ENCODE measurements around the gene C1orf159.

Gene C1orf159

DNA sequence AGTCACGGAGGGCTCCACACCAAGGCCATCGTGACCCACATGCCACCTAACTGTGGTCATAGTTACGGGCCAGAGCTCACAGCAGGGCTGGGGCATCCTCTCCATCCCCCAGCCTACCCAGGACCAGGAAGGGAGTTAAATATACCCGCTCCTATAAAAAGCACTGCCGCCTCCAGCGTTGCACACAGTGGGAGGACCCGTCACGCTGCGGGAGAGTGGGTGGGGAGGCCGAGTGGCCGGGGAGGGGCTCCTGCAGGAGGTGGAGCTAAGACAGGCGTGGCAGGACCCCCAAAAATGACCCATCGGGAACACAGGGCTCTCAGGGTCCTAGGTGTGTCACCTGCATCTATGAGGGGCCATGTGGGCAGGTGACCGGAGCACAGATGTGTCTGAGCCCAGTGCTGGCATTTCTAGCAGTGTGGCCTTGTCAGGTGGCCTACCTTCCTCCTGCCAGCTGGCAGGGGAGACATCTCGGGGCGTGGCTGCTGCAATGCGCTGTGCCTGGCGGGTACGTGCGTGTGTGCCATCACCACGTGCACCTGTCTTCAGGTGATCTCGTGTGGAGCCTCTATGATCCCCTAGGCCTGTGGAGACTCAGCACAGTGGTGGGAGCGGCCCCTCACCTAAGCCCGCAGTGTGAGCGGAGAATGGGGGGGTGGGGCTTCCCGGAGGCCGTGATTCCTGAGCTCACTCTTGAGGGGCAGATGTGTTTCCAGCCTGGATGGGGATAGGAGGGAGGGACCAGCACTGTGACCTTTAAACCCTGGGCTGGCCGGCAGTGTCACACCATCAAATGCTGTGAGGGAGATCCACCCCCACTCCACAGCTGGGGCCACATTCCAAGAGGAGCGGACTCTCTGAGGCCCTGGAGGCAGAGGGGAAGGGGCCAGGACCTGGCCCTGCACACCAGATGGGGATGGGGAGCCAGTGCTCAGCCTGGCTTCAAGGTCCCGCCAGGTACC lies 78.2 kb downstream of the C1orf159 start:
- TF ChIP-seq, protein P1, sequence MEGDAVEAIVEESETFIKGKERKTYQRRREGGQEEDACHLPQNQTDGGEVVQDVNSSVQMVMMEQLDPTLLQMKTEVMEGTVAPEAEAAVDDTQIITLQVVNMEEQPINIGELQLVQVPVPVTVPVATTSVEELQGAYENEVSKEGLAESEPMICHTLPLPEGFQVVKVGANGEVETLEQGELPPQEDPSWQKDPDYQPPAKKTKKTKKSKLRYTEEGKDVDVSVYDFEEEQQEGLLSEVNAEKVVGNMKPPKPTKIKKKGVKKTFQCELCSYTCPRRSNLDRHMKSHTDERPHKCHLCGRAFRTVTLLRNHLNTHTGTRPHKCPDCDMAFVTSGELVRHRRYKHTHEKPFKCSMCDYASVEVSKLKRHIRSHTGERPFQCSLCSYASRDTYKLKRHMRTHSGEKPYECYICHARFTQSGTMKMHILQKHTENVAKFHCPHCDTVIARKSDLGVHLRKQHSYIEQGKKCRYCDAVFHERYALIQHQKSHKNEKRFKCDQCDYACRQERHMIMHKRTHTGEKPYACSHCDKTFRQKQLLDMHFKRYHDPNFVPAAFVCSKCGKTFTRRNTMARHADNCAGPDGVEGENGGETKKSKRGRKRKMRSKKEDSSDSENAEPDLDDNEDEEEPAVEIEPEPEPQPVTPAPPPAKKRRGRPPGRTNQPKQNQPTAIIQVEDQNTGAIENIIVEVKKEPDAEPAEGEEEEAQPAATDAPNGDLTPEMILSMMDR (IDR thresholded peaks at IDR 0.05; ENCODE audit: low read depth, low read length) = no peak
- TF ChIP-seq POLR2A (IDR thresholded peaks at IDR 0.05; ENCODE audit: extremely low read depth, insufficient read length) (no peak), MYC (IDR thresholded peaks at IDR 0.05; ENCODE audit: low read depth, low read length) (no peak)
- TF ChIP-seq, protein P2, sequence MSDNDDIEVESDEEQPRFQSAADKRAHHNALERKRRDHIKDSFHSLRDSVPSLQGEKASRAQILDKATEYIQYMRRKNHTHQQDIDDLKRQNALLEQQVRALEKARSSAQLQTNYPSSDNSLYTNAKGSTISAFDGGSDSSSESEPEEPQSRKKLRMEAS (IDR thresholded peaks at IDR 0.05; ENCODE audit: low read depth, low read length) = no peak
- H3K4me3 ChIP-seq (ENCODE audit: low read depth, low read length) = no peak overlapping the region
- no peak for DNase-seq (ENCODE audit: low read depth)

GRCh38 chr1:1035291-1035943 lies 80.5 kb downstream of the C1orf159 start:
- TF ChIP-seq, protein P1 (IDR thresholded peaks at IDR 0.05; ENCODE audit: low read depth, low read length) = peak; percentile 3
- TF ChIP-seq POLR2A (IDR thresholded peaks at IDR 0.05; ENCODE audit: extremely low read depth, insufficient read length) (no peak), MYC (IDR thresholded peaks at IDR 0.05; ENCODE audit: low read depth, low read length) (no peak)
- TF ChIP-seq, protein P2 (IDR thresholded peaks at IDR 0.05; ENCODE audit: low read depth, low read length) = no peak
- H3K4me3 ChIP-seq (ENCODE audit: low read depth, low read length) = no peak overlapping the region
- DNase-seq (ENCODE audit: low read depth) = no peak

DNA sequence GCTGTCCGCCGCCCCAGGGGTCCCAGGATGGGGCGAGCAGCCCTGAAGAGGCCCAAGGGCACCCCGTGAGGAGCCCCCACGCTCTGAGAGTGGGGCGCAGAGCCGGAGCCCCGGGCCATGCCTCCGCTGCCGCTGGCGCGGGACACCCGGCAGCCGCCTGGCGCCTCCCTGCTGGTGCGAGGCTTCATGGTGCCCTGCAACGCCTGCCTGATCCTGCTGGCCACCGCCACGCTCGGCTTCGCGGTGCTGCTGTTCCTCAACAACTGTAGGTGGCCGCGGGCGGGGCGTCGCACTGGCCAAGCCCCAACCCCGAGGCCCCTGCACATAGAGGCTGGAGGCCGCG lies 81.5 kb downstream of the C1orf159 start:
- no peak for TF ChIP-seq POLR2A (IDR thresholded peaks at IDR 0.05; ENCODE audit: extremely low read depth, insufficient read length)
- TF ChIP-seq, protein P1 (IDR thresholded peaks at IDR 0.05; ENCODE audit: low read depth, low read length) = no peak
- TF ChIP-seq, protein P2 (IDR thresholded peaks at IDR 0.05; ENCODE audit: low read depth, low read length) = no peak
- TF ChIP-seq MYC (IDR thresholded peaks at IDR 0.05; ENCODE audit: low read depth, low read length) = no peak
- DNase-seq (ENCODE audit: low read depth) = no peak

DNA sequence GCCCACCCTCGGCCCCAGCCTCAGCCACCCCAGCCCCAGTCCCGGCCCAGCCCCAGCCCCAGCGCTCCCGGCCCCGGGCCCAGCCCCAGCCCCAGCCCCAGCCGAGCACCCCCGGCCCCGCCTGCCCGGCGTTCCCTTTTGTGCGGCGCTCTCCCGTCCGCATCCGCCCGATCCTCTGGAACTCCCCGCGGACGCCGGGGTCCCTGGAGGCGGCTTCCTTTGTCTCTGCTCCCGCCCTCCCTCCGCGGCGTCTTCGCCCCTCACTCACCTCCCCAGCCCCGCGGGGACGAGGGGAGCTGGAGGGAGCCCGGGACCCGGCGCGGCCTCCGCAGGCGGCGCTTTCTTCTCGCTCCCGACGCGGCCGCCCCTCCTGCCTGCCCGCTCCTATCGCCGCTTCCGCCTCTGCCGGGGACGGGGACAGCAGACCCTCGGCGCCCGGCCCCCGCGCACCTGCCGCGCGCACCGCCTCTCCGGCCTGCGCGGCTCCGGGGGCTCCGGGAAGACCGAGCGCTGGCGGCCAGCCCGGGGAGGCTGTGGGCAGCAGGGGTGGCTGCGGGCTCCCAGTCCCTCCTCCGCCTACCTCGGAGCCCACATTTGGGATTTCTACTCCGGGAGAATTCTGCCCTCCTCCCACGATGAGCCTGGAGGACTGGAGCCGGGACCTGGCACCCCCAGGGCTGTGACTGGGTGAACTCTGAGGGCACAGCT lies 82.0 kb downstream of the C1orf159 start:
- no peak for TF ChIP-seq MYC (IDR thresholded peaks at IDR 0.05; ENCODE audit: low read depth, low read length)
- TF ChIP-seq, protein P2 (IDR thresholded peaks at IDR 0.05; ENCODE audit: low read depth, low read length) = no peak
- TF ChIP-seq, protein P1 (IDR thresholded peaks at IDR 0.05; ENCODE audit: low read depth, low read length) = no peak
- TF ChIP-seq POLR2A (IDR thresholded peaks at IDR 0.05; ENCODE audit: extremely low read depth, insufficient read length) = no peak
- DNase-seq (ENCODE audit: low read depth) = peak; percentile 51
- H3K4me3 ChIP-seq (ENCODE audit: low read depth, low read length) = no peak overlapping the region

More for the DNA sequence above, 81.5 kb downstream of the C1orf159 start:
- H3K4me3 ChIP-seq (ENCODE audit: low read depth, low read length) = no peak overlapping the region

- no peak overlapping the region for H3K4me3 ChIP-seq (ENCODE audit: low read depth, low read length)
- TF ChIP-seq, protein P1 (IDR thresholded peaks at IDR 0.05; ENCODE audit: low read depth, low read length) = peak; percentile 60
- TF ChIP-seq POLR2A (IDR thresholded peaks at IDR 0.05; ENCODE audit: extremely low read depth, insufficient read length) (no peak), MYC (IDR thresholded peaks at IDR 0.05; ENCODE audit: low read depth, low read length) (peak; percentile 5; the same call in 1 of the 2 replicates)
- peak; percentile 93 for DNase-seq (ENCODE audit: low read depth)
Observed at GRCh38 chr1:1033009-1033587, 82.8 kb downstream of the C1orf159 start.
